ENCODE measurements around the gene INPP4A.

DNA sequence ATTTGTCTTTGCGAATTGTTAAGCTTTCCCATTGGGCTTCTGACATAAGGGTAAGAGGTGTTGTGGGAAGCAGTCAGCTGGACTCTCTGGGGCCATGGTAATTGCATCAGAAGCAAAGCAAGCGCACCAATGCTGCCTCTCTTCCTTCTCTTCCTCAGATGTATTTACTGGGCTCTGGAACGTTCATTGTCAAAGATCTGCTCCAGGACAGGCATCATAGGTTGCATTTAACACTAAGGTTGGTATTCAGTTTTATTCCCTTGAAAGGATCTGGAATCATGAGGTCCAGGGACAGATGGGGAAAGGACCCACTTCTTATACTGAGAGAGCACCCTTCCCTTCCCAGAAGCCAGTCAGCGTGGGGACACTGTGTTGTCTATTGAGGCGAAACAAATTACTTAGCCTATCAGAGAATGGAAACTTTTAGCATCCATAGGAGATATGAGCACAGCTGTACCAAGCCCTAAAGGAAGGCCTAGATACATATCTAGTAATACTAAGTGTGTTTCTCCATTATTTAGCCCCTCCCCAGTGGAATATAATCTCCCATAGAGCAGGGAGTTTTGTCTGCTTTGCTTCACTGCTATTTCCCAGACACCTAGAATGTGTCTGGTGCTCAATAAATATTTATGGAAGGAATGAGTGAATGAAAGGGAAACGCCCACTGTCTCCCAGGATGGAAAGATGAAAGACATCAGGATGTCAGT lies 91.5 kb downstream of the INPP4A start:
- TF ChIP-seq, protein P1, sequence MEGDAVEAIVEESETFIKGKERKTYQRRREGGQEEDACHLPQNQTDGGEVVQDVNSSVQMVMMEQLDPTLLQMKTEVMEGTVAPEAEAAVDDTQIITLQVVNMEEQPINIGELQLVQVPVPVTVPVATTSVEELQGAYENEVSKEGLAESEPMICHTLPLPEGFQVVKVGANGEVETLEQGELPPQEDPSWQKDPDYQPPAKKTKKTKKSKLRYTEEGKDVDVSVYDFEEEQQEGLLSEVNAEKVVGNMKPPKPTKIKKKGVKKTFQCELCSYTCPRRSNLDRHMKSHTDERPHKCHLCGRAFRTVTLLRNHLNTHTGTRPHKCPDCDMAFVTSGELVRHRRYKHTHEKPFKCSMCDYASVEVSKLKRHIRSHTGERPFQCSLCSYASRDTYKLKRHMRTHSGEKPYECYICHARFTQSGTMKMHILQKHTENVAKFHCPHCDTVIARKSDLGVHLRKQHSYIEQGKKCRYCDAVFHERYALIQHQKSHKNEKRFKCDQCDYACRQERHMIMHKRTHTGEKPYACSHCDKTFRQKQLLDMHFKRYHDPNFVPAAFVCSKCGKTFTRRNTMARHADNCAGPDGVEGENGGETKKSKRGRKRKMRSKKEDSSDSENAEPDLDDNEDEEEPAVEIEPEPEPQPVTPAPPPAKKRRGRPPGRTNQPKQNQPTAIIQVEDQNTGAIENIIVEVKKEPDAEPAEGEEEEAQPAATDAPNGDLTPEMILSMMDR (IDR thresholded peaks at IDR 0.05): no peak
- TF ChIP-seq POLR2AphosphoS5 (IDR thresholded peaks at IDR 0.05): no peak

All from sigmoid colon (tissue), 4 donors.